Measurements from ENCODE around the gene NKAP.

DNA sequence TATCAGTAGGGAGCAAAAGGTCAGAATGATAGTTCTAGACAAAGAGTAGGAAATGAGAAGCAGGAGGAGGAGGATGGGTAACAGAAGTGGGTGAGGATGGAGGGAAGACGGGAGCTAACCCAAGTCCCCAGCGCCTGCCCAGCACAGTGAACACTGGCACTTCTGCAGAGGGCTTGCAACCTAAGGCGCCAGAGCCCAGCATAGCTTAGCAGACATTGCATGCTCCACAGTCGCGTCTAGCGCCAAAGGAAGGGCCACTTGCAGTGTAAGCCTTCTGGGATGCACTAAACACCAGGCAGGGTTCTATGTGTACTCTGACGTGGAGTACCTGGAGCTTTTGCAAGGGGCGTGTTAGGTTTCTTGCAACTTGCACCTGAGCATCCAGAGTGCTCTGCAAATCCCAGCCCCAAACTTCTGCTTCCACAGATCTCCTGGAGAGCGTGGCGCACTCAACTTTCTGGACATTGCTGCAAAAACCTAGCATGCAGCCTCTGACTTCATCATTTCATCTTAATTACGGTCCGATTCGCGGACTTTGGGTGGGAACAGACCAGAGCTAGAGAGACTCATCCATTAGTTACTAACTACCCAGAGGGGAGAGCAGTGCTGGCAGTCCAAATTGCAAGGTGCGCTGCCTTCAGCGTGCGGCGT, 46.5 kb upstream of the NKAP start:
- TF ChIP-seq CTCF (IDR thresholded peaks at IDR 0.05): no peak
- no peak for TF ChIP-seq POLR2A (IDR thresholded peaks at IDR 0.05)
